Testis (tissue), 3 donors: ENCODE data around the gene CDKN1C. TPM values are rescaled to one million over a fixed set of nuclear protein-coding genes. Genes with fewer than 3 reads are reported as not detected.

Experiments used
- DNase-seq: peaks from one replicate; pipeline ENCODE4 v3.0.0-alpha.2; 2019
- H3K27ac ChIP-seq, 2 donors: fragments of 200-600 bp; sonication (generic); one replicate each; pipeline ENCODE4 v1.5.1; 2019
- H3K27me3 ChIP-seq: fragments of 200-600 bp; sonication (generic); one replicate; pipeline ENCODE4 v1.5.1; 2019
- H3K36me3 ChIP-seq: fragments of 200-600 bp; sonication (generic); one replicate; pipeline ENCODE4 v1.5.1; 2017; ENCODE audit warnings: low read depth; ENCODE audit errors: missing control alignments
- H3K4me1 ChIP-seq: fragments of 200-600 bp; sonication (generic); one replicate; pipeline ENCODE4 v1.5.1; 2019
- H3K4me3 ChIP-seq, 2 donors: fragments of 200-600 bp; sonication (generic); one replicate each; pipeline ENCODE4 v1.5.1; 2017 to 2019
- H3K9me3 ChIP-seq: fragments of 200-600 bp; sonication (generic); one replicate; pipeline ENCODE4 v1.5.1; 2017
- CTCF ChIP-seq, 3 experiments: fragments of 450-650 bp in 2 of 3; fragments of 200-600 bp in 1 of 3; sonication (generic) in 1 of 3; IDR thresholded peaks; one replicate each; pipeline ENCODE4 v1.5.1; 2016 to 2019; ENCODE audit warnings: antibody characterized with exemption in 3 of 3, mild to moderate bottlenecking in 2 of 3, moderate library complexity in 1 of 3
- POLR2A ChIP-seq: fragments of 450-650 bp; IDR thresholded peaks from one replicate; pipeline ENCODE4 v1.6.1; 2017; ENCODE audit warnings: antibody characterized with exemption, mild to moderate bottlenecking, moderate library complexity
- WGBS, 2 donors: methylation state at CpG; one replicate each; pipeline ENCODE4 v1.1.5; 2018; 5-methylcytosine and 5-hydroxymethylcytosine counted together
- intact Hi-C: fragments of 100-400 bp; cut with DNase I; formaldehyde crosslinking; loops from one replicate; pipeline ENCODE4 v1.15.1; 2023; ENCODE audit warnings: low total_unique reads
- polyA plus RNA-seq: library from polyadenylated mRNA; stranded (reverse); fragments of 350-450 nt; fragmentation: Illumina TruSeq; extraction: RNeasy Lipid Tissue Mini Kit (QIAGEN cat#74804); gene quantifications from one replicate; pipeline ENCODE4 v1.2.3, GENCODE V29; 2014; ENCODE audit warnings: low read depth, low replicate concordance; ENCODE audit not compliant: insufficient read depth
- total RNA-seq, 2 donors: library from RNA; depleted of rRNA; stranded (reverse); fragments of >200 nt; gene quantifications; one replicate each; pipeline ENCODE4 v1.2.3, GENCODE V29; 2016

Gene CDKN1C
- total and polyA plus RNA-seq, 3 donors from 2014 or later = 15.2 to 34.9 (median 24.3) TPM

GRCh38 chr11:2881076-2881980 is 4.2 kb downstream of the CDKN1C start:
- no peak overlapping the region for H3K27ac ChIP-seq

DNA sequence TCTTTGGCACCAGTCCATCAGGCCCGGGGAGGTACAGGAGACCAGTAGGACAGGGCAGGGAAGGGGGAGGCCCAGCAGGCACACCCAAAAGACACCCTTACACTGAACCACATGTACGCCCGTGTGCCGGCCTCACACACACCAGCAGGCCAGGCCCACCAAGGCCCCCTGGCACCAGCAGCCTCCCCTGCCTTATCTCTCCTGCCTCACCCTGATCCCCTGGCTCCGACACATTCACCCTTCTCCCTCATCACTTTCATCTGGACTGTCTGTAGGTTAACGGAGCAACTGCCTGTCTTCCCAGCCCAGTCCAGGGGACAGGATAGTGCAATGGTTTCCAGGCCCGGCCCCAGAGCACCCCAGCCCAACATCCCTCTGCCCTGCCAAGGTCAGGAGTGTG is 4.9 kb downstream of the CDKN1C start:
- Histone ChIP-seq H3K4me3 (no peak overlapping the region), H3K36me3 (no peaks in the 10 kb centered on the region), H3K27me3 (no peaks in the 10 kb centered on the region), H3K4me1 (no peaks in the 10 kb centered on the region), H3K9me3 (no peaks in the 10 kb centered on the region), H3K27ac (no peak overlapping the region)
- intact Hi-C loops = no loop called here
- TF ChIP-seq POLR2A (no peak), CTCF (IDR thresholded peaks at IDR 0.05) (no peak)
- DNase-seq = no peak
- WGBS, 2 donors = 89% methylated on average over 7 of the region's 7 CpGs

More at GRCh38 chr11:2881076-2881980, 4.2 kb downstream of the CDKN1C start:
- no peak for TF ChIP-seq POLR2A
- no peak for TF ChIP-seq CTCF (IDR thresholded peaks at IDR 0.05)
- intact Hi-C loops = no loop called here
- H3K4me1 ChIP-seq = peaks cover 2% of the 10 kb centered on the region
- H3K4me3 ChIP-seq = no peak overlapping the region
- H3K36me3 ChIP-seq = no peaks in the 10 kb centered on the region
- H3K9me3 ChIP-seq = no peaks in the 10 kb centered on the region
- 81 to 89% methylated on average over 5 to 19 of the region's 19 CpGs for WGBS, 2 donors
- no peak for DNase-seq
- H3K27me3 ChIP-seq = no peaks in the 10 kb centered on the region

DNA sequence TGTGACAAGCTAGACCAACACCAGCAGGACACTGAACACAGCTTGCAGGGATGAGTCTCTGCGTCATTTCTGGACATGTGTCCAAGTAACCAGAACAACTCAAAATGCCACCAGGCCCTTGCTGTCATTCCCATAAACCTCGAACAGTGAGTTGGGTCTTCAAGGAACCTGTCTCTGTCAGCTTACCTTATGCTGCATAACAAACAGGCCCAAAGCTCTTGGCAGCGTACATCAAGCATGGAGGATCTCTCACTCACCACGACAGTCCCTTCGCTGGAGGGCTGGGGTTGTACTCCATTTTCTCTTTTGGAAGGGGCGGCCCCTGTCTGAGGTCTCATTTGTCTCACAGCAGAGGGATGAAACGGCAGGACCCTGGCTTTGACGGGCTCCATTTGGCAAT is 6.8 kb downstream of the CDKN1C start:
- WGBS, 2 donors = 92 to 97% methylated on average over 8 of the region's 8 CpGs

DNA sequence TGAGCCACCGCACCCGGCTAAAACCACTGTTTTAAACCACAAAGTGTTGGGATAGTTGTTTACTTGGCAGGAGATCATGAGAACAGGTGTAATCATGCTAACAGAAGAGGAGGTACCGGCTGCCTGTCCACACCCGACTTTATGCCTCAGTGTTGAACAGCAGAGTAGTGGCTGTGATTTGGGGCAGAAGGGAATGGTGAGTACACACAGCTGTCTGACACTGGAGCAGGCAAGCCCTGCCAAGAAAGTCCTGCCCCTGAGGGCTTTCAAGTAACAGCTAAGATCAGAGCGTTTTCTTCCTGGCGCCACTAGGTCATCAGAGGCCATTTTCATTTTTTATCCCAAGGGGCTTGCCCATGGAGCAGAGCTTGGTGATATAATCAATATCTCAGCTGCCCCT is 8.1 kb downstream of the CDKN1C start:
- no peak for DNase-seq
- Histone ChIP-seq H3K27ac (no peak overlapping the region), H3K4me1 (no peaks in the 10 kb centered on the region), H3K9me3 (no peaks in the 10 kb centered on the region), H3K4me3 (no peak overlapping the region), H3K27me3 (no peaks in the 10 kb centered on the region), H3K36me3 (no peaks in the 10 kb centered on the region)
- TF ChIP-seq POLR2A (no peak), CTCF (IDR thresholded peaks at IDR 0.05) (no peak)
- intact Hi-C loops = no loop called here
- 91 to 97% methylated on average over 6 of the region's 6 CpGs for WGBS, 2 donors

More for the DNA sequence above, 6.8 kb downstream of the CDKN1C start:
- Histone ChIP-seq H3K36me3 (no peaks in the 10 kb centered on the region), H3K27me3 (no peaks in the 10 kb centered on the region), H3K9me3 (no peaks in the 10 kb centered on the region), H3K4me3 (no peak overlapping the region), H3K4me1 (no peaks in the 10 kb centered on the region), H3K27ac (no peak overlapping the region)
- TF ChIP-seq CTCF (IDR thresholded peaks at IDR 0.05) = no peak
- no peak for TF ChIP-seq POLR2A
- intact Hi-C loops = no loop called here
- no peak for DNase-seq

DNA sequence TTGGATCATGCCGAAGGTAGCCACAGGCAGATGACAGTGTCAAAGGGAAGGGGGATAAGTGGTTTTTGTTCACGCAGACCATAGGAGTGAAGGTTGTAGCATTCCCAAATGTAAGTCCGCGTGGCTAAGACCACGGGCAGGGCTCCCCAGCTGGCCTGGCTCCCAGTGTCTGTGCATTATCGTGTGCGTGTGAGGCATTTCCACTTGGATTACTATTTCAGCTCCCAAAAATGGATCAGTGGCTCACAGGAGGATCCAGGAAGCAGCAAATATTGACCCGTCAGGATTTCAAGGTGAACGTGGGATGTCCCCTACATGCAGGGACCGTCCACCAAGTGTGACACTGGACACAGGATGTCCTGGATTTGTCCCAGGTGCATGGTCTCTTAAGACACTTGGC is 10.6 kb downstream of the CDKN1C start:
- intact Hi-C loops = no loop called here

More for the DNA sequence above, 10.6 kb downstream of the CDKN1C start:
- WGBS, 2 donors = 92 to 95% methylated on average over 5 to 10 of the region's 10 CpGs
- TF ChIP-seq CTCF (IDR thresholded peaks at IDR 0.05) = no peak
- TF ChIP-seq POLR2A = no peak
- Histone ChIP-seq H3K4me3 (no peak overlapping the region), H3K9me3 (no peaks in the 10 kb centered on the region), H3K27me3 (no peaks in the 10 kb centered on the region), H3K4me1 (no peaks in the 10 kb centered on the region), H3K27ac (no peak overlapping the region), H3K36me3 (no peaks in the 10 kb centered on the region)
- DNase-seq = no peak
